Transverse colon (tissue), 4 donors: ENCODE measurements around the gene CYP4F11. TPM values are rescaled to one million over a fixed set of nuclear protein-coding genes. Genes with fewer than 3 reads are reported as not detected.
"Not testable (repeated sequence)": the region's sequence is repeated elsewhere in the genome, so short reads cannot be mapped to it uniquely, and the experiment has no call there.

ENCODE experiments used
- DNase-seq: peaks from one replicate; pipeline ENCODE4 v3.0.0-alpha.2; 2019
- H3K27ac ChIP-seq, 4 donors: fragments of 200-600 bp; sonication (generic); 2 replicates each; pipeline ENCODE4 v1.5.1; 2016 to 2018; ENCODE audit warnings: inconsistent platforms in 4 of 4
- H3K27me3 ChIP-seq: fragments of 200-600 bp; sonication (generic); 2 replicates; pipeline ENCODE4 v1.5.1; 2017; ENCODE audit warnings: inconsistent platforms
- H3K36me3 ChIP-seq, 4 donors: fragments of 200-600 bp; sonication (generic); 2 replicates each; pipeline ENCODE4 v1.5.1; 2017 to 2019; ENCODE audit warnings: inconsistent platforms in 4 of 4
- H3K4me1 ChIP-seq, 4 donors: fragments of 200-600 bp; sonication (generic); 2 replicates each; pipeline ENCODE4 v1.5.1; 2017 to 2020; ENCODE audit warnings: inconsistent platforms in 4 of 4
- H3K4me3 ChIP-seq, 4 donors: fragments of 200-600 bp; sonication (generic); 1 replicate in 1 of 4; 2 replicates in 3 of 4; pipeline versions ENCODE4 v1.5.1 to v1.6.1; 2017 to 2019; ENCODE audit warnings: inconsistent platforms in 4 of 4
- H3K9me3 ChIP-seq, 2 donors: fragments of 200-600 bp; sonication (generic); 2 replicates each; pipeline ENCODE4 v1.5.1; 2017 to 2019; ENCODE audit warnings: inconsistent platforms in 2 of 2
- EP300 ChIP-seq: sonication (generic); formaldehyde crosslinking; IDR thresholded peaks from one replicate; pipeline ENCODE4 v1.6.1; 2017; ENCODE audit warnings: antibody characterized with exemption, low read depth
- POLR2A ChIP-seq: fragments of 450-650 bp; IDR thresholded peaks from one replicate; pipeline ENCODE4 v1.6.1; 2016; ENCODE audit warnings: antibody characterized with exemption, mild to moderate bottlenecking, moderate library complexity
- POLR2AphosphoS5 ChIP-seq, 3 donors: sonication (generic); formaldehyde crosslinking; IDR thresholded peaks; one replicate each; pipeline ENCODE4 v1.6.1; 2016; ENCODE audit warnings: antibody characterized with exemption in 3 of 3
- WGBS, 2 donors: methylation state at CpG; one replicate each; pipeline ENCODE4 v1.1.5; 2018; ENCODE audit warnings: low coverage in 1 of 2; 5-methylcytosine and 5-hydroxymethylcytosine counted together
- in situ Hi-C, 4 donors: fragments of 200-750 bp; cut with MboI; loops; one replicate each; pipeline versions ENCODE4 v1.15.0 to v1.15.1; 2017; ENCODE audit warnings: low sequenced_read_pairs in 3 of 4, low pct_ligation_motif_present in 1 of 4, low pct_unique_long_range_greater_than_20kb in 1 of 4
- intact Hi-C: fragments of 100-400 bp; cut with DNase I; formaldehyde crosslinking; loops from one replicate; pipeline ENCODE4 v1.15.1; 2023; ENCODE audit warnings: low total_unique reads
- total RNA-seq, 4 donors: library from RNA; depleted of rRNA; stranded (reverse); fragments of >200 nt; gene quantifications; one replicate each; pipeline ENCODE4 v1.1.0, GENCODE V29; 2016
- TF ChIP-seq, protein P1 (sequence below), 5 experiments: fragments of 200-600 bp in 3 of 5; fragments of 450-650 bp in 2 of 5; sonication (generic) in 3 of 5; IDR thresholded peaks; 1 replicate in 2 of 5; 2 replicates in 3 of 5; pipeline ENCODE4 v1.5.1; 2016 to 2017; ENCODE audit warnings: antibody characterized with exemption in 5 of 5, inconsistent platforms in 3 of 5, mild to moderate bottlenecking in 2 of 5, moderate library complexity in 1 of 5

The CYP4F11 gene
- total RNA-seq, 4 donors from 2014 or later = 7.5 to 17.6 (median 10.5) TPM; not detected in 1

DNA sequence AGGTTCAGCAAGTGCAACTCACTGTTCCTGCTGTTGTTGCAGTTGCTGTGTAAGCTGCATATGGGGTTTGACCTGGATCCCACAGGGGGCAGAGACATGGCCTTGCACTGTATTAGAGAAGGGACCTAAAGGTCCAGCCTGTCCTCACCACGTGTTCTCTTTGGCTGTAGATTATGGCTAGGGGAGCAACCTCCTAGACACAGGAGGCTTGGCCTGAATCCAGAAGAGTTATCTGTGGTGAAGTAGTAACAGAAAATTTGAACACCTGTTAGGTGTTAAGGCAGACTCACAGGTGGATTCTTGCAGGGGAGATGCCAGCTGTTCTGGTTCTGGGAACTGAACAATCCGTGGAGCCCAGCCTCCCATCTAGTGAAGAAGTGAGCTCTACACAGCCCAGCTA is 3.4 kb upstream of the CYP4F11 start:
- Histone ChIP-seq H3K4me3 (no peak overlapping the region), H3K4me1 (peaks cover 0 to 16% (median 2%) of the 10 kb centered on the region in 4 donors), H3K27me3 (peaks cover 4% of the 10 kb centered on the region), H3K9me3 (no peaks in the 10 kb centered on the region), H3K27ac (no peak overlapping the region), H3K36me3 (no peaks in the 10 kb centered on the region)
- intact Hi-C loops (no loop called here), in situ Hi-C loops (no loop called here)
- WGBS, 2 donors = 48% methylated on average over 2 of the region's 2 CpGs; no CpG with 5 or more reads in 1 of the 2 donors
- TF ChIP-seq POLR2A = no peak
- no peak for TF ChIP-seq EP300
- TF ChIP-seq POLR2AphosphoS5 (IDR thresholded peaks at IDR 0.05) = no peak
- DNase-seq = no peak

DNA sequence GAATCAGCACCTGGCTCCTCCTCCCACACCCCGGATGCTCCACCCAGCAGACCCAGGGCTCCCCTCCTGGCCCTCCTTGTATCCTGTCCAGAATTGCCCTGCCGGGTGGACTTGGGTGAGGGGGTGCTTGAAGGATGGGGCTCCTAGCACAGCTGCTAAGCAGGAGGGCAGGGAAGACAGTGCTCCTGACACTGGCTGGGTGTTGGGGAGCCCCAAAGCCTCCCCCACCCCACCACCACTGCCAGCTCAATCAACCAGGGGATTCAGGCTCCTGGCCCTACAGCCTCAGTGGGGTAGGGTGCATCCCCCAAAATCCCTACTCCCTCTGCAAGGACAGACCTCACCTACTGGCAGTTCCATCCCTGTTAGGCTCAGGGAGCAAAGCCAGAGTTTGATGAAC is 2.6 kb upstream of the CYP4F11 start:
- intact Hi-C loops = no loop called here
- 94% methylated on average over 2 of the region's 2 CpGs; no CpG with 5 or more reads in 1 of the 2 donors for WGBS, 2 donors
- TF ChIP-seq, protein P1, sequence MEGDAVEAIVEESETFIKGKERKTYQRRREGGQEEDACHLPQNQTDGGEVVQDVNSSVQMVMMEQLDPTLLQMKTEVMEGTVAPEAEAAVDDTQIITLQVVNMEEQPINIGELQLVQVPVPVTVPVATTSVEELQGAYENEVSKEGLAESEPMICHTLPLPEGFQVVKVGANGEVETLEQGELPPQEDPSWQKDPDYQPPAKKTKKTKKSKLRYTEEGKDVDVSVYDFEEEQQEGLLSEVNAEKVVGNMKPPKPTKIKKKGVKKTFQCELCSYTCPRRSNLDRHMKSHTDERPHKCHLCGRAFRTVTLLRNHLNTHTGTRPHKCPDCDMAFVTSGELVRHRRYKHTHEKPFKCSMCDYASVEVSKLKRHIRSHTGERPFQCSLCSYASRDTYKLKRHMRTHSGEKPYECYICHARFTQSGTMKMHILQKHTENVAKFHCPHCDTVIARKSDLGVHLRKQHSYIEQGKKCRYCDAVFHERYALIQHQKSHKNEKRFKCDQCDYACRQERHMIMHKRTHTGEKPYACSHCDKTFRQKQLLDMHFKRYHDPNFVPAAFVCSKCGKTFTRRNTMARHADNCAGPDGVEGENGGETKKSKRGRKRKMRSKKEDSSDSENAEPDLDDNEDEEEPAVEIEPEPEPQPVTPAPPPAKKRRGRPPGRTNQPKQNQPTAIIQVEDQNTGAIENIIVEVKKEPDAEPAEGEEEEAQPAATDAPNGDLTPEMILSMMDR (IDR thresholded peaks at IDR 0.05) = no peak
- no peak for TF ChIP-seq EP300
- no peak for TF ChIP-seq POLR2A
- no peak for TF ChIP-seq POLR2AphosphoS5 (IDR thresholded peaks at IDR 0.05)
- in situ Hi-C loops = no loop called here
- H3K36me3 ChIP-seq = no peaks in the 10 kb centered on the region
- H3K4me1 ChIP-seq = peaks cover 0 to 16% (median 2%) of the 10 kb centered on the region in 4 donors
- DNase-seq = no peak
- H3K9me3 ChIP-seq = no peaks in the 10 kb centered on the region
- H3K27me3 ChIP-seq = no peaks in the 10 kb centered on the region
- no peak overlapping the region for H3K27ac ChIP-seq
- H3K4me3 ChIP-seq = no peak overlapping the region

DNA sequence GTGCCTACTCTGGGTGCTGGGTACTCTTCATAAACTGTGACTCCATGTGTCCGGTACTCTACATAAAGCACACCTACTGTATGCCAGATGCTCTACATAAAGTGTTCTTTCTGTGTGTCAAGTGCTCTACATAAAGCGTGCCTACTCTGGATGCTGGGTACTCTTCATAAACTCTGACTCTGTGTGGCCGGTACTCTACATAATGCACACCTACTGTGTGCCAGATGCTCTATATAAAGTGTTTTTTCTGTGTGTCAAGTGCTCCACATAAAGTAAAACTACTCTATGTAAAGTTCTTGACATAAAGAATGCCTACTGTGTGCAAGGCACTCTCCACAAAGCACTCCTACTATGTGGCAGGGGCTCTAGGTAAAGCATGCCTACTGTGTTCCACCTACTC is 1.8 kb upstream of the CYP4F11 start:
- H3K36me3 ChIP-seq = no peaks in the 10 kb centered on the region
- peaks cover 0 to 16% (median 2%) of the 10 kb centered on the region in 4 donors for H3K4me1 ChIP-seq
- TF ChIP-seq POLR2AphosphoS5 (IDR thresholded peaks at IDR 0.05) (no peak), POLR2A (no peak), EP300 (no peak)
- TF ChIP-seq, protein P1 (IDR thresholded peaks at IDR 0.05) = no peak
- no peak overlapping the region for H3K27ac ChIP-seq
- intact Hi-C loops (no loop called here), in situ Hi-C loops (no loop called here)
- H3K27me3 ChIP-seq = no peaks in the 10 kb centered on the region
- no peaks in the 10 kb centered on the region for H3K9me3 ChIP-seq
- 81 to 89% methylated on average over 3 of the region's 3 CpGs for WGBS, 2 donors
- no peak for DNase-seq
- no peak overlapping the region for H3K4me3 ChIP-seq

DNA sequence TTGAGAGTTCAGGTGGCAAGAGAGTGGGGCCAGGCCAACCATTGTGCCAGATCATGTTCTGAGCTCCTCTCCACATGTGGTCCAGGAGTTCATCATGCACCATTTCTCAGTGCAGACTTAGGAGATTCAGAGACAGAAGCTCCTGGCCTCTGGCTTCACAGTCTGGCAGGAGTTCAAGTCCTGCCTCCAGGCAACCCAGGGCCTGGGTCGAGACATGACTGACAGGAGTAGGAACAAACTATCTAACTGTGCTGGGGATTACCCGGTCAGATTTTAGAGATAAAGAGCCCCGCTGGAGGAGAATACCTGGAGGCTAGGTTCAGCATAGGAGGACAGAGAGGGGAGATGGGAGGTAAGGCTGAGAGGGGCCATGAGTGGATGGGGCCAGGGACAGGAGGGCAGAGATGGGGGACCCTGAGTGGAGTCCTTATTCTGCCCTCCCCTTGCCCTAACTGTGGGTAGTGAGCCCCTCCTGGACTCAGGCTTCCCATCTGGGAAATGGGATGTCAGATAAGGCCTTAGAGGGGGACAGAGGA is 906 bp upstream of the CYP4F11 start:
- no peaks in the 10 kb centered on the region for H3K36me3 ChIP-seq
- no peak overlapping the region for H3K4me3 ChIP-seq
- 26 to 50% methylated on average over 1 to 3 of the region's 3 CpGs for WGBS, 2 donors
- peaks cover 0 to 16% (median 2%) of the 10 kb centered on the region in 4 donors for H3K4me1 ChIP-seq
- H3K27me3 ChIP-seq = no peaks in the 10 kb centered on the region
- intact Hi-C loops (no loop called here), in situ Hi-C loops (no loop called here)
- no peaks in the 10 kb centered on the region for H3K9me3 ChIP-seq
- TF ChIP-seq POLR2A = no peak
- TF ChIP-seq, protein P1 (IDR thresholded peaks at IDR 0.05) = no peak
- no peak for TF ChIP-seq POLR2AphosphoS5 (IDR thresholded peaks at IDR 0.05)
- no peak for TF ChIP-seq EP300
- H3K27ac ChIP-seq = peak overlapping the region in 2 of 4 donors; percentile 59 to 88
- DNase-seq = peak; percentile 13

DNA sequence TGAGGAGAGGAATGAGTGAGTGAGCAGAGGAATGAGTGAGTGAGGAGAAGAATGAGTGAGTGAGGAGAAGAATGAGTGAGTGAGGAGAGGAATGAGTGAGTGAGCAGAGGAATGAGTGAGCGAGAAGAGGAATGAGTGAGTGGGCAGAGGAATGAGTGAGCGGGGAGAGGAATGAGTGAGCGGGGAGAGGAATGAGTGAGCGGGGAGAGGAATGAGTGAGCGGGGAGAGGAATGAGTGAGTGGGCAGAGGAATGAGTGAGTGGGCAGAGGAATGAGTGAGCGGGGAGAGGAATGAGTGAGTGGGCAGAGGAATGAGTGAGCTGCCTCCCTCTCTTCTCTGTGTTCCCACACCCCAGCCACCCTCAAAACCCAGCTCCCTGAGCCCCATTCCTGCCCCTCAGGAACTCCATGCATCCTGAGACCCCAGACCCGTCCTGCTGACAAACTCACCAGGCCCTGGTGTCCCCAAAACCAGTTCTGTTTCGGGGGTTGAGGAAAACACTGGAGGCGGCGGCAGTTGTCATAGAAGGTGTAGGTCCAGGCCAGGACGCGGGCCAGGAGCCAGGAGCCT is 483 bp downstream of the CYP4F11 start:
- H3K9me3 ChIP-seq, DNase-seq, intact Hi-C loops, H3K36me3 ChIP-seq, H3K27me3 ChIP-seq, in situ Hi-C loops: not testable (repeated sequence)
- WGBS, 2 donors = 41 to 71% methylated on average over 9 to 12 of the region's 12 CpGs
- Histone ChIP-seq H3K4me1 (peaks cover 0 to 16% (median 2%) of the 10 kb centered on the region in 4 donors), H3K4me3 (peak overlapping the region in 1 of 4 donors; percentile 31), H3K27ac (peak overlapping the region in 2 of 4 donors; percentile 59 to 88)
